Osteoblast (primary cell): ENCODE measurements around the gene SLC22A12. TPM values are rescaled to one million over a fixed set of nuclear protein-coding genes. Genes with fewer than 3 reads are reported as not detected.

Experiments
- DNase-seq: peaks from one replicate; pipeline ENCODE4 v3.0.0; 2011; ENCODE audit warnings: low spot score, mixed read lengths; ENCODE audit not compliant: insufficient read length; ENCODE audit errors: missing footprints
- H2AFZ ChIP-seq: 2 replicates; pipeline ENCODE4 v1.6.0; 2011; ENCODE audit warnings: mild to moderate bottlenecking, low read length
- H3K27ac ChIP-seq: 2 replicates; pipeline ENCODE4 v1.5.1; 2011; ENCODE audit warnings: mild to moderate bottlenecking, low read depth, low read length, moderate library complexity
- H3K27me3 ChIP-seq: 2 replicates; pipeline ENCODE4 v1.6.0; 2012; ENCODE audit warnings: mild to moderate bottlenecking, control low read depth, inconsistent platforms, low read length, moderate library complexity; ENCODE audit not compliant: insufficient read depth
- H3K36me3 ChIP-seq: 2 replicates; pipeline ENCODE4 v1.5.1; 2011; ENCODE audit warnings: mild to moderate bottlenecking, low read length, control low read depth, moderate library complexity; ENCODE audit not compliant: insufficient read depth
- H3K4me1 ChIP-seq: 2 replicates; pipeline ENCODE4 v1.5.1; 2011; ENCODE audit warnings: mild to moderate bottlenecking, low read length, control low read depth, moderate library complexity; ENCODE audit not compliant: insufficient read depth
- H3K4me2 ChIP-seq: 2 replicates; pipeline ENCODE4 v1.6.0; 2011; ENCODE audit warnings: mild to moderate bottlenecking, low read length; ENCODE audit not compliant: insufficient read depth
- H3K4me3 ChIP-seq: fragments of 200-600 bp; sonication (generic); 3 replicates; pipeline ENCODE4 v1.5.1; 2012; ENCODE audit warnings: mild to moderate bottlenecking, low read length, inconsistent platforms; ENCODE audit not compliant: insufficient read depth
- H3K79me2 ChIP-seq: 2 replicates; pipeline ENCODE4 v1.6.0; 2012; ENCODE audit warnings: mild to moderate bottlenecking, low read length, control low read depth, inconsistent platforms; ENCODE audit not compliant: insufficient read depth
- H3K9me3 ChIP-seq: 2 replicates; pipeline ENCODE4 v1.5.1; 2011; ENCODE audit warnings: low read depth, low read length, control low read depth
- H4K20me1 ChIP-seq: 2 replicates; pipeline ENCODE4 v1.6.0; 2012; ENCODE audit warnings: mild to moderate bottlenecking, low read length, control low read depth; ENCODE audit not compliant: insufficient read depth
- CTCF ChIP-seq: IDR thresholded peaks from 2 replicates; pipeline ENCODE4 v1.5.1; 2011; ENCODE audit warnings: mild to moderate bottlenecking, low read depth, low read length, moderate library complexity; ENCODE audit errors: extremely low read depth
- total RNA-seq: library from RNA; depleted of rRNA; stranded (reverse); fragments of >200 nt; gene quantifications from 2 replicates; pipeline ENCODE4 v1.2.3, GENCODE V29; 2012

Gene SLC22A12
- total RNA-seq, 1 donor = not detected

GRCh38 chr11:64600281-64600992 is 9.4 kb downstream of the SLC22A12 start:
- no peak overlapping the region for H3K27ac ChIP-seq
- no peak overlapping the region for H3K4me2 ChIP-seq
- no peaks in the 10 kb centered on the region for H3K27me3 ChIP-seq
- H3K9me3 ChIP-seq = peaks cover 2% of the 10 kb centered on the region
- TF ChIP-seq CTCF = no peak
- H3K4me3 ChIP-seq = no peak overlapping the region
- H2AFZ ChIP-seq = no peak overlapping the region
- peak; percentile 81 for DNase-seq
- no peaks in the 10 kb centered on the region for H3K4me1 ChIP-seq
- H3K79me2 ChIP-seq = no peaks in the 10 kb centered on the region
- peaks cover 4% of the 10 kb centered on the region for H4K20me1 ChIP-seq
- H3K36me3 ChIP-seq = no peaks in the 10 kb centered on the region

GRCh38 chr11:64601605-64602465 is 10.8 kb downstream of the SLC22A12 start:
- Histone ChIP-seq H3K4me3 (no peak overlapping the region), H3K79me2 (no peaks in the 10 kb centered on the region), H4K20me1 (peaks cover 4% of the 10 kb centered on the region), H2AFZ (no peak overlapping the region), H3K27me3 (no peaks in the 10 kb centered on the region), H3K9me3 (no peaks in the 10 kb centered on the region), H3K36me3 (no peaks in the 10 kb centered on the region), H3K27ac (no peak overlapping the region), H3K4me1 (peaks cover 3% of the 10 kb centered on the region), H3K4me2 (no peak overlapping the region)
- DNase-seq = peak; percentile 73
- no peak for TF ChIP-seq CTCF

- H3K79me2 ChIP-seq = no peaks in the 10 kb centered on the region
- peaks cover 4% of the 10 kb centered on the region for H4K20me1 ChIP-seq
- H3K27me3 ChIP-seq = no peaks in the 10 kb centered on the region
- no peak overlapping the region for H3K4me3 ChIP-seq
- H3K36me3 ChIP-seq = no peaks in the 10 kb centered on the region
- H2AFZ ChIP-seq = no peak overlapping the region
- no peak for DNase-seq
- H3K4me1 ChIP-seq = peaks cover 3% of the 10 kb centered on the region
- H3K9me3 ChIP-seq = no peaks in the 10 kb centered on the region
- H3K4me2 ChIP-seq = no peak overlapping the region
- no peak overlapping the region for H3K27ac ChIP-seq
- no peak for TF ChIP-seq CTCF
These were observed 11.5 kb downstream of the SLC22A12 start for GRCh38 chr11:64602466-64603070.
